Stomach (tissue), 9 donors: Measurements from ENCODE around the gene XYLT1. TPM values are rescaled to one million over a fixed set of nuclear protein-coding genes. Genes with fewer than 3 reads are reported as not detected.

Experiments used
- DNase-seq, 2 donors: peaks; one replicate each; pipeline versions ENCODE4 v3.0.0 to v3.0.0-alpha.2; 2013 to 2019
- H3K27ac ChIP-seq, 5 donors: fragments of 200-600 bp in 4 of 5; sonication (generic) in 4 of 5; one replicate each; pipeline ENCODE4 v1.5.1; 2013 to 2019; ENCODE audit warnings: mild to moderate bottlenecking in 1 of 5, moderate library complexity in 1 of 5
- H3K27me3 ChIP-seq, 3 donors: fragments of 200-600 bp; sonication (generic); one replicate each; pipeline ENCODE4 v1.5.1; 2017 to 2019; ENCODE audit warnings: mixed run types in 1 of 3
- H3K36me3 ChIP-seq, 4 donors: fragments of 200-600 bp; sonication (generic); 1 replicate in 3 of 4; 2 replicates in 1 of 4; pipeline ENCODE4 v1.5.1; 2016 to 2019
- H3K4me1 ChIP-seq, 4 donors: fragments of 200-600 bp; sonication (generic); one replicate each; pipeline ENCODE4 v1.5.1; 2016 to 2019
- H3K4me3 ChIP-seq, 4 donors: fragments of 200-600 bp; sonication (generic) in 3 of 4; one replicate each; pipeline ENCODE4 v1.5.1; 2016 to 2019; ENCODE audit warnings: mild to moderate bottlenecking in 1 of 4
- H3K9me3 ChIP-seq, 4 donors: fragments of 200-600 bp; sonication (generic); one replicate each; pipeline ENCODE4 v1.5.1; 2016 to 2019
- EP300 ChIP-seq: sonication (generic); formaldehyde crosslinking; IDR thresholded peaks from one replicate; pipeline ENCODE4 v1.6.1; 2017; ENCODE audit warnings: antibody characterized with exemption
- POLR2A ChIP-seq, 4 donors: fragments of 450-650 bp; IDR thresholded peaks; one replicate each; pipeline ENCODE4 v1.6.1; 2016; ENCODE audit warnings: antibody characterized with exemption in 4 of 4, control low read depth in 2 of 4, mild to moderate bottlenecking in 1 of 4, moderate library complexity in 1 of 4
- POLR2AphosphoS5 ChIP-seq, 3 donors: sonication (generic); formaldehyde crosslinking; IDR thresholded peaks; one replicate each; pipeline ENCODE4 v1.6.1; 2016; ENCODE audit warnings: antibody characterized with exemption in 3 of 3
- WGBS, 5 donors: extraction: QIAGEN DNeasy Blood & Tissue Kit in 3 of 5; methylation state at CpG; one replicate each; pipeline versions ENCODE4 v1.1.5 to v1.1.7; 2013 to 2018; 5-methylcytosine and 5-hydroxymethylcytosine counted together
- intact Hi-C: fragments of 100-400 bp; cut with DNase I; formaldehyde crosslinking; loops from one replicate; pipeline ENCODE4 v1.15.1; 2023; ENCODE audit warnings: low total_unique reads
- polyA plus RNA-seq, 3 donors: library from polyadenylated mRNA; stranded (reverse); fragments of 200-250 nt; gene quantifications; one replicate each; pipeline ENCODE4 v1.2.3, GENCODE V29; 2013
- total RNA-seq, 5 donors: library from RNA; depleted of rRNA; stranded (reverse); fragments of >200 nt; gene quantifications; one replicate each; pipeline versions ENCODE4 v1.1.0 to v1.2.3, GENCODE V29; 2014 to 2016
- TF ChIP-seq, protein P1 (sequence below), 7 experiments: fragments of 450-650 bp in 4 of 7; fragments of 200-600 bp in 3 of 7; sonication (generic) in 3 of 7; IDR thresholded peaks; one replicate each; pipeline ENCODE4 v1.5.1; 2016 to 2019; ENCODE audit warnings: antibody characterized with exemption in 7 of 7, control low read depth in 2 of 7, mild to moderate bottlenecking in 1 of 7
- donor health status: healthy with polysubstance abuse.
- donor health status: Bipolar disorder and iron deficiency.
- donor health status: healthy.

Gene XYLT1
- total and polyA plus RNA-seq, 8 donors = 0.87 to 59.5 (median 9.5) TPM

DNA sequence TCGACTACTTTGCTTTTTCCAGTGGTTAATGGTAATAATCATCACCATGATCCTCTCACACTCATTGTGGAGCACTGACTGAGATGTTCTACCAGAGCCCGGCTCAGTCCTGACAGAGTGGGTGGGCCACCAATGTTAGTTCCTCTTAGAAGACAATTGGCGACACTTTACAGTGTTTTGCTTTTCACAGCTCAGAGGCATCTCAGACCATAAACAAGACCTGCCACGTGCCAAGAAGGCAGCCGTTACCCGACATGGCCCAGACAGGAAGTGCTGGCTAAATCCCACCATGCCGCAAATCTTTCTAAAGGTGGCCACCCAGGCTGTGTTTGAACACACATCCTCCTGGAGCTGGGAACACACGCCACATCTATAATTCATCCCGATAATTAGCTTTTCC, 103.7 kb downstream of the XYLT1 start:
- WGBS, 5 donors = 74 to 84% (median 76%) methylated on average over 9 of the region's 9 CpGs
- H3K4me3 ChIP-seq = no peak overlapping the region
- H3K9me3 ChIP-seq = no peaks in the 10 kb centered on the region
- no peak for DNase-seq
- intact Hi-C loops = no loop called here
- H3K4me1 ChIP-seq = peaks cover 21 to 91% (median 63%) of the 10 kb centered on the region in 4 donors
- H3K27ac ChIP-seq = peak overlapping the region in 3 of 5 donors; percentile 6 to 81 (median 72)
- H3K36me3 ChIP-seq = no peaks in the 10 kb centered on the region
- TF ChIP-seq EP300 (no peak), POLR2AphosphoS5 (IDR thresholded peaks at IDR 0.05) (no peak), POLR2A (IDR thresholded peaks at IDR 0.05) (no peak)
- TF ChIP-seq, protein P1, sequence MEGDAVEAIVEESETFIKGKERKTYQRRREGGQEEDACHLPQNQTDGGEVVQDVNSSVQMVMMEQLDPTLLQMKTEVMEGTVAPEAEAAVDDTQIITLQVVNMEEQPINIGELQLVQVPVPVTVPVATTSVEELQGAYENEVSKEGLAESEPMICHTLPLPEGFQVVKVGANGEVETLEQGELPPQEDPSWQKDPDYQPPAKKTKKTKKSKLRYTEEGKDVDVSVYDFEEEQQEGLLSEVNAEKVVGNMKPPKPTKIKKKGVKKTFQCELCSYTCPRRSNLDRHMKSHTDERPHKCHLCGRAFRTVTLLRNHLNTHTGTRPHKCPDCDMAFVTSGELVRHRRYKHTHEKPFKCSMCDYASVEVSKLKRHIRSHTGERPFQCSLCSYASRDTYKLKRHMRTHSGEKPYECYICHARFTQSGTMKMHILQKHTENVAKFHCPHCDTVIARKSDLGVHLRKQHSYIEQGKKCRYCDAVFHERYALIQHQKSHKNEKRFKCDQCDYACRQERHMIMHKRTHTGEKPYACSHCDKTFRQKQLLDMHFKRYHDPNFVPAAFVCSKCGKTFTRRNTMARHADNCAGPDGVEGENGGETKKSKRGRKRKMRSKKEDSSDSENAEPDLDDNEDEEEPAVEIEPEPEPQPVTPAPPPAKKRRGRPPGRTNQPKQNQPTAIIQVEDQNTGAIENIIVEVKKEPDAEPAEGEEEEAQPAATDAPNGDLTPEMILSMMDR (IDR thresholded peaks at IDR 0.05) = no peak
- no peaks in the 10 kb centered on the region for H3K27me3 ChIP-seq

DNA sequence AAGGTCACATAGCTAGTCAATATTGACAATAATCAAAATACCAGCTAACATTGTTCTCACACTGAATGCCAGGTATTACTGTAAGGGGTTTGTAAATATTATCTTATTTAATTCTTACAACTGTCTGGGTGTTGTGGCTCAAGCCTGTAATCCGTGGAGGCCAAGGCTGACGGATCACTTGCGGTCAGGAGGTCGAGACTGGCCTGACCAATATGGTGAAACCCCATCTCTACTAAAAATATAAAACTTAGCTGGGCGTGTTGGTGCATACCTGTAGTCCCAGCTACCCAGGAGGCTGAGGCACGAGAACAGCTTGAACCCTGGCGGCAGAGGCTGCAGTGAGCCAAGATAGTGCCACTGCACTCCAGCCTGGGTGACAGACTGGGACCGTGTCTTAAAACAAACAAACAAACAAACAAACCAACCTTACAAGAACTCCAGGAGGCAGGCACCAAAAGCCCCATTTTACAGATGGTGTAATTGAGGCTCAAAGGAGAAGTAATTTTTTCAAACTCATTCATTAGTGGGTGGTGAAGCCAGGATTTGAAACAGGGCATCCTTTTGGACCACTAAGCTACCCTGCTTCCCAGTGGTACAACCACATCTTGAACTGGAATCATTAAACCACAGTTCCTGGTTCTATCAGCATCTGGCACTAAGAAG, 104.3 kb downstream of the XYLT1 start:
- peaks cover 21 to 95% (median 65%) of the 10 kb centered on the region in 4 donors for H3K4me1 ChIP-seq
- H3K4me3 ChIP-seq = no peak overlapping the region
- no peak for DNase-seq
- H3K27me3 ChIP-seq = no peaks in the 10 kb centered on the region
- H3K36me3 ChIP-seq = no peaks in the 10 kb centered on the region
- intact Hi-C loops = no loop called here
- 57 to 76% (median 72%) methylated on average over 8 of the region's 8 CpGs for WGBS, 5 donors
- TF ChIP-seq POLR2AphosphoS5 (IDR thresholded peaks at IDR 0.05) (no peak), EP300 (no peak), POLR2A (IDR thresholded peaks at IDR 0.05) (no peak)
- TF ChIP-seq, protein P1 (IDR thresholded peaks at IDR 0.05) = no peak
- no peaks in the 10 kb centered on the region for H3K9me3 ChIP-seq
- H3K27ac ChIP-seq = peak overlapping the region in 1 of 5 donors; percentile 6

DNA sequence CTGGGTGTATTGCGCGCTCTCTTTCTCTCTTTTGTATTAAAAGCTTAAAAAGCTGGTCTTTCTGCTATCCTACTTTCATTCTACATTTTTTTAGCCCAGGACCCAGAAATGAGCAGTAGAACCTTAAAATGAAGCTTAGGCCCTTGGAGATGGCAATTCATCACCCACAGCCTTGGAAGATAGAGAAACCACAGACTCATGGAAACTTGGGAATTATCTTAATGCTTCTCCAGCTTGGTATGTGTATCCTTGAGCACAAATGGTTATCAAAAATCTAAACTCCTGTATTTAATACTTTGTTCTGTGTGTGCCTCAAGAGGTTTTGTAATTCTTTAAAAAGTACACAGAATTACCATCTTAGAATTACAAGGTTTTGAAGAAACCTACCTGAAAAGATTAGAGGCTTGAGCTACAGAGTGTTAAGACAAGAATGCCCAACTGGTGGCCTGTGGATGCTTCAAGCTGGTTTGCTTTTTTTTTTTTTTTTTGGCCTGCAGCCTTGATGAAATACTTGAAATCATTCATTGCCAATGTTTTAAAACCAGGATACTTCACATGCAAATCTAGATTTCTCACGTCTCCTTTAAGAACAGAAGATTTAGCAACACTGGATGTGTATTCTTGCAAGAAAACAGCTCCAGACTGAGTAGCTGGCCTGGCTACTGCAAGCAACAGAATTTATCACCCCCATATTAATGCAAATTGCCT, 105.0 kb downstream of the XYLT1 start:
- intact Hi-C loops = no loop called here
- Histone ChIP-seq H3K36me3 (no peaks in the 10 kb centered on the region), H3K27me3 (no peaks in the 10 kb centered on the region), H3K9me3 (no peaks in the 10 kb centered on the region), H3K27ac (peak overlapping the region in 2 of 5 donors; percentile 20 to 45), H3K4me3 (no peak overlapping the region), H3K4me1 (peaks cover 21 to 92% (median 62%) of the 10 kb centered on the region in 4 donors)
- TF ChIP-seq EP300 (no peak), POLR2A (IDR thresholded peaks at IDR 0.05) (no peak), POLR2AphosphoS5 (IDR thresholded peaks at IDR 0.05) (no peak)
- TF ChIP-seq, protein P1 (IDR thresholded peaks at IDR 0.05) = no peak
- WGBS, 5 donors = 71 to 80% (median 77%) methylated on average over 3 of the region's 3 CpGs
- no peak for DNase-seq

DNA sequence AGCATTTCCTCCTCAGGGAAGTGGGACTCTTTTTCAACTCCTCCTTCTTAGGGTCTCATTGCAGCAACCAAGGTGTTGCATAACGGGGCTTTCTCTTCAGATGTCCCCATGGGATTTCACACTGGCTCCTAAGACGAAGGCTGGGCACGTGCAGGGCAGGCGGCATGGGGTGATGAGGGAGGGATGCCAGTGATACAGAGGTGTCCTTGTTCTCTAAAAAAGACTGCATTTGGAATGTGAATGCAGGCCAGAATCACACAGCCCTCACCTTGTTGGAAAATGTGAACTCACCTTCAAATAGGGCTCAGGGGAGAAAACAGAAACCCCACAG, 105.6 kb downstream of the XYLT1 start:
- H3K4me1 ChIP-seq = peaks cover 21 to 92% (median 58%) of the 10 kb centered on the region in 4 donors
- intact Hi-C loops = no loop called here
- no peaks in the 10 kb centered on the region for H3K9me3 ChIP-seq
- no peak overlapping the region for H3K4me3 ChIP-seq
- H3K27me3 ChIP-seq = no peaks in the 10 kb centered on the region
- TF ChIP-seq, protein P1 (IDR thresholded peaks at IDR 0.05) = no peak
- TF ChIP-seq EP300 (no peak), POLR2AphosphoS5 (IDR thresholded peaks at IDR 0.05) (no peak), POLR2A (IDR thresholded peaks at IDR 0.05) (no peak)
- DNase-seq = no peak
- peak overlapping the region in 2 of 5 donors; percentile 20 to 45 for H3K27ac ChIP-seq
- no peaks in the 10 kb centered on the region for H3K36me3 ChIP-seq
- WGBS, 5 donors = 78 to 90% (median 85%) methylated on average over 4 of the region's 4 CpGs
